ENCODE measurements around the gene EDC3.

Gene EDC3

GRCh38 chr15:74621936-74622335, 73.9 kb downstream of the EDC3 start:
- DNase-seq = no peak

GRCh38 chr15:74621546-74621920, 74.3 kb downstream of the EDC3 start:
- no peak for DNase-seq

GRCh38 chr15:74620636-74621545, 74.9 kb downstream of the EDC3 start:
- peak; percentile 60 for DNase-seq

- no peak for DNase-seq
Measured at GRCh38 chr15:74619916-74620635, 75.7 kb downstream of the EDC3 start.

GRCh38 chr15:74618841-74619596, 76.8 kb downstream of the EDC3 start:
- no peak for DNase-seq

GRCh38 chr15:74616996-74617395, 78.8 kb downstream of the EDC3 start:
- DNase-seq = no peak

GRCh38 chr15:74616366-74616939, 79.4 kb downstream of the EDC3 start:
- peak; percentile 74 for DNase-seq

- peak; percentile 85 for DNase-seq
Measured at GRCh38 chr15:74615508-74616365, 80.1 kb downstream of the EDC3 start, which contains the start of gene CLK3. CLK3 (plus strand) TSS chr15:74615836; CDS start chr15:74619197, 3,361 bp downstream.

GRCh38 chr15:74614744-74615507, 80.9 kb downstream of the EDC3 start:
- DNase-seq = peak; percentile 92

GRCh38 chr15:74613953-74614743, 81.7 kb downstream of the EDC3 start:
- DNase-seq = no peak

- DNase-seq = no peak
Measured at GRCh38 chr15:74613089-74613952, 82.5 kb downstream of the EDC3 start.

GRCh38 chr15:74612677-74613076, 83.1 kb downstream of the EDC3 start:
- DNase-seq = no peak

- DNase-seq = no peak
Measured at GRCh38 chr15:74611834-74612233, 84.0 kb downstream of the EDC3 start.

GRCh38 chr15:74611341-74611740, 84.5 kb downstream of the EDC3 start:
- DNase-seq = no peak

GRCh38 chr15:74610302-74610951, 85.4 kb downstream of the EDC3 start:
- DNase-seq = no peak

GRCh38 chr15:74609938-74610301, 85.9 kb downstream of the EDC3 start:
- DNase-seq = no peak

GRCh38 chr15:74608786-74609185, 87.0 kb downstream of the EDC3 start:
- no peak for DNase-seq

- DNase-seq = no peak
Measured at GRCh38 chr15:74605795-74606150, 90.1 kb downstream of the EDC3 start.
